Mononuclear cell (primary cell): ENCODE data around the gene PLEKHD1. TPM values are rescaled to one million over a fixed set of nuclear protein-coding genes. Genes with fewer than 3 reads are reported as not detected.

Source experiments
- H3K27me3 ChIP-seq: 2 replicates; pipeline ENCODE4 v1.6.0; 2011; ENCODE audit warnings: low read length, control low read depth; ENCODE audit not compliant: insufficient read depth
- H3K4me1 ChIP-seq: 2 replicates; pipeline ENCODE4 v1.5.1; 2011; ENCODE audit warnings: mild to moderate bottlenecking, low read length, control low read depth; ENCODE audit not compliant: insufficient read depth
- H3K4me3 ChIP-seq: 2 replicates; pipeline ENCODE4 v1.5.1; 2011; ENCODE audit warnings: mild to moderate bottlenecking, low read length, moderate library complexity
- H3K9me3 ChIP-seq: 2 replicates; pipeline ENCODE4 v1.5.1; 2011; ENCODE audit warnings: low read depth, mild to moderate bottlenecking, control low read depth, low read length
- total RNA-seq: library from RNA; depleted of rRNA; stranded (reverse); fragments of >200 nt; gene quantifications from one replicate; pipeline ENCODE4 v1.2.3, GENCODE V29; 2012

PLEKHD1 gene
- total RNA-seq, 1 donor = 0.31 TPM

DNA sequence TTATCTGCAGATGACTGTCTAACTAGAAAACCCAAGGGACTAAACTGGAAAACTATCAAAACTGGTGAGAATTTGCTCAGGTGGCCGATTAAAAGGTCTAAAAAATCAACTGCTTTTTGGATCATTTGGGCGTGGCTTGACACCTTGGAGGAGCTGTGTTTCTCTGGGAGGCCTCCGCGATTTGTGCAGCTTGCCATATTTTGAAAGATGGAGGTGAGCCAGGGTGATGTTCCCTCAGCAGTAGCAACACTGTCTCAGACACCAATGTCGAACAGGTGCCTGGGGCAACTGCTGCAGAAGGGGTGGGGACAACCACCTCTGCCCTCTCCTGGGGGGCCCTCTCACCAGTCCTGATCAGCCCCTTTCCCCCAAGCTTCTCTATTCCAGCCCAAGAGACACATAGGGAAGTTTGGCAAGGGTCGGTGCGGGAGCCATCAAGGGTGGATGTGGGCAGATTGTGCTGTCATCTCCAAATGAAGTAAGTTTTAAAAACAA, 86.4 kb downstream of the PLEKHD1 start:
- H3K4me1 ChIP-seq = peaks cover 28% of the 10 kb centered on the region
- H3K27me3 ChIP-seq = peaks cover 83% of the 10 kb centered on the region
- H3K9me3 ChIP-seq = no peaks in the 10 kb centered on the region

DNA sequence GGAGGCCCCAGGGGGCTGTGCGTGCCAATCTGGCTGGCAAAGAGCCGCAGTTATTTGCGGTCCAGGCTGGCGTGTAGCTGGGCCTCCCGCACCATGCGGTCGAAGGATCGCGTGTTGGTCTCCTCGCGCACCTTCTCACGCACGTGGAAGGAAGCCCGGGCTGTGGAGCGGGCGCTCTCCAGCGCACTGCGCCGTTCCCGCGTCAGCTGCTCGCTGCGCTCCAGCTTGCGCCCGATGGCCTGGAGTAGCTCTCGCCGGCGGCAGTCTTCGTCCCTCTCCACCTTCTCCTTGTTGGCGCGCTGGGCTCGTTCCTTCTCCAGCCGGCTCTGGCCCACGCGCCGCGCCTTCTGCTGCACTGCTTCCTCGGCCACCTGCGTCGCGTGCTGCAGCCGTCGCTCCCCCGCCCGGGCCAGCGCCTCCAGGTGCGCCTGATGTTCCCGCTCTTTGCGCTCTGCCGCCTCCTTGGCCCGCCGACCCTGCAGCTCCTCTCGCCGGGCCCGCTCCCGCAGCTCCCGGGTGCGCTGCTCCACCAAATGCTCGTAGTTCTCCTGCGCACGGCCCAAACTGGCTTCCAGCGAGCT, 87.0 kb downstream of the PLEKHD1 start:
- H3K4me1 ChIP-seq = peaks cover 28% of the 10 kb centered on the region
- no peaks in the 10 kb centered on the region for H3K9me3 ChIP-seq
- H3K27me3 ChIP-seq = peaks cover 88% of the 10 kb centered on the region
- H3K4me3 ChIP-seq = no peak overlapping the region

More for the DNA sequence above, 86.4 kb downstream of the PLEKHD1 start:
- H3K4me3 ChIP-seq = no peak overlapping the region

DNA sequence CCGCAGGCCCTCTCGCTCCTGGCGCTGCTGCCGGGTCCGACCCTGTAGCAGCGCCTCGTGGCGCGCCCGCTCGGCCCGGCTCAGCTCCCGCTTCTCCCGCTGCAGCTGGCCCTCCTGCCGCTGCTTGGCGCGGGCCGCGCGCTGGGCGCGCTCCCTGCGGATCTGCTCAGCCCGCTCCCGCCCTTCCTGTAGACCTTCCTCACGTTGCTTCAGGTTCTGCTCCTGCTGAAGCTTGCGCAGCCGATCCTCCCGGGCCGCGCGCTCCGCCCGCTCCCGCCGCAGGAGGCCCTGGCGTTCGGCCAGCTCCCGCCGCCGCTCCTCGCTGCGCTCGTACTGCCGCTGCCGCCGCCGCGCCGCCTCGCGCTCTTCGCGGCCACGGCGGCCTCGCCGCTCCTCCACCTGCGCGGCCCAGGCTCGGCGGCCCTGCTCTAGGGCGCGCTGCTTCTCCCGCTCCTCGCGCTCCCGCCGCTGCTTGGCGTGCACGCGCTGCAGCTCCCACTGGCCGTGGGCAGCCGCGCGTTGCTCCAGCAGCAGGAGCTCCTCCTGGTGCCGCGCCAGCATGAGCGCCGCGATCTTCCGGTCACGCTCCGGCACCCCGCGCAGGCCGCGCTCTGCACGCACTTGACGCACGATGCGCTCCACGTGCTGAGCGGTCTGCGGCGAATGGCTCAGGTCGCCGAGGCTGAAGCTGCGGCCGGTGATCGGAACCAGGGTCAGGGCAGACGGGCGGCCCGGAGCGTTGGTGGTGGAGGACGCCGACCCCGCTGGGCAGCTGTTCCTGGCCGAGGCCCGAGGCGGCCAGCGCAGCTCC, 87.7 kb downstream of the PLEKHD1 start:
- no peak overlapping the region for H3K4me3 ChIP-seq
- H3K27me3 ChIP-seq = peaks cover 88% of the 10 kb centered on the region
- H3K9me3 ChIP-seq = no peaks in the 10 kb centered on the region
- H3K4me1 ChIP-seq = peaks cover 28% of the 10 kb centered on the region

DNA sequence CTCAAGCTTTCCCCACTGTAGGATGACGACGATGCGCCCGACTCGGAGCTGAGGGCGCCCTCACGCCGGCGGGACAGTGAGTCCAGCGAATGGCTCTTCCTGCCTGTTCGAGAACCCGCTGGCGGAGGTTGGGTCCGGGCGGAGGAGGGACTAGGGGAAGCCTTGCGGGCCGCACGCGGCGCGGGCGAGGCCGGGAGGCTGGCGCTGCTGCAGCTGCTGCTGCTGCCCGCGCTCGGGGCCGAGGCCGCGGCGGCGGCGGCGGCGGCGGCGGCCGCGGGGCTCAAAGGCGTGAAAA, 88.3 kb downstream of the PLEKHD1 start:
- H3K4me3 ChIP-seq = no peak overlapping the region
- H3K4me1 ChIP-seq = peaks cover 28% of the 10 kb centered on the region
- H3K9me3 ChIP-seq = no peaks in the 10 kb centered on the region
- H3K27me3 ChIP-seq = peaks cover 83% of the 10 kb centered on the region

GRCh38 chr14:69573205-69573830, 88.8 kb downstream of the PLEKHD1 start:
- H3K4me1 ChIP-seq = peaks cover 28% of the 10 kb centered on the region
- no peak overlapping the region for H3K4me3 ChIP-seq
- H3K27me3 ChIP-seq = peaks cover 79% of the 10 kb centered on the region
- H3K9me3 ChIP-seq = no peaks in the 10 kb centered on the region

DNA sequence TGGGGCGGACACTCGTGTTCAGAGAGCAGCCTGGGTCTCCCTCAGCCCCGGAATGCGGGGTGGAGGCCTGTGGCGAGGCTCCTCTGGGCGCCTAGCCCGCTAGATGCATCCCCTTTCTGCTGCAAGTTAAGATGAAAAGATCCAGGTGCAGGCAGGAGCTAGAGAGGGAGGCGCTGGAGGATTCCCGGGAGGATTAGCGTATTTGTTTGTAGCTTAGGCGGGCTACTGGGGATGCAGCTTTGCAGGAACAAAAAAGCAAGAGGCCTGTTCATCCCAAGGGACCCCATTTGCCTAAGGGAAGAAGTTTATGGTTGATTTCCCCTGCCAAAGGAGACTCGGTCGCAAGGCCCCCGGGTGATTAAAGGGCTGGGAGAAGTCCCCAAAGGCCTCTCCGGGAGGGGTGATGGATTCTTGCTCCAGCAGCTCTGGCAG, 89.3 kb downstream of the PLEKHD1 start:
- Histone ChIP-seq H3K9me3 (no peaks in the 10 kb centered on the region), H3K4me3 (no peak overlapping the region), H3K4me1 (peaks cover 28% of the 10 kb centered on the region), H3K27me3 (peaks cover 75% of the 10 kb centered on the region)

- Histone ChIP-seq H3K27me3 (peaks cover 69% of the 10 kb centered on the region), H3K4me3 (peak within 1 kb of the TSS; percentile 12), H3K4me1 (peaks cover 28% of the 10 kb centered on the region), H3K9me3 (no peaks in the 10 kb centered on the region)
Measured at GRCh38 chr14:69574263-69574953, 89.9 kb downstream of the PLEKHD1 start, which contains the start of gene CCDC177. Gene CCDC177 (minus strand): TSS chr14:69574871. CDS start chr14:69573622, 1,249 bp downstream.

- Histone ChIP-seq H3K9me3 (no peaks in the 10 kb centered on the region), H3K4me3 (no peak overlapping the region), H3K27me3 (peaks cover 64% of the 10 kb centered on the region), H3K4me1 (peaks cover 28% of the 10 kb centered on the region)
Measured at GRCh38 chr14:69574954-69575295, 90.4 kb downstream of the PLEKHD1 start.

DNA sequence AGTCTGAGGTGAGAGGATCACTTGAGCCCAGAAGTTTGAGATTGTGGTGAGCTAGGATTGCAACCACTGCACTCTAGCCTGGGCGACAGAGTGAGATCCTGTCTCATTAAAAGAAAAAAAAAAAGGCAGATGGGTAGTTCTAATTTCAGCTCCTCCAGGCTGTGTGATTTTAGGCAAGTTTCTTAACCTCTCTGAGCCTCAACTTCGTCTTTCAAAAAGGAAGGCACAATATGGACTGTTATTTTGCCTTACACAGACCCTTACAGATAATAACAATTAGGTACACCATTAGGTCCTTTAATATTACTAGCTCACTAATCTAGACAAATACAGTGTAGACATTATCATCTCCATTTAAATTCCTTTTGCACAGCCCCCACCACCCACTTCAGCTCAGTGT, 94.9 kb downstream of the PLEKHD1 start:
- Histone ChIP-seq H3K9me3 (no peaks in the 10 kb centered on the region), H3K27me3 (peaks cover 24% of the 10 kb centered on the region), H3K4me3 (no peak overlapping the region), H3K4me1 (peaks cover 2% of the 10 kb centered on the region)

DNA sequence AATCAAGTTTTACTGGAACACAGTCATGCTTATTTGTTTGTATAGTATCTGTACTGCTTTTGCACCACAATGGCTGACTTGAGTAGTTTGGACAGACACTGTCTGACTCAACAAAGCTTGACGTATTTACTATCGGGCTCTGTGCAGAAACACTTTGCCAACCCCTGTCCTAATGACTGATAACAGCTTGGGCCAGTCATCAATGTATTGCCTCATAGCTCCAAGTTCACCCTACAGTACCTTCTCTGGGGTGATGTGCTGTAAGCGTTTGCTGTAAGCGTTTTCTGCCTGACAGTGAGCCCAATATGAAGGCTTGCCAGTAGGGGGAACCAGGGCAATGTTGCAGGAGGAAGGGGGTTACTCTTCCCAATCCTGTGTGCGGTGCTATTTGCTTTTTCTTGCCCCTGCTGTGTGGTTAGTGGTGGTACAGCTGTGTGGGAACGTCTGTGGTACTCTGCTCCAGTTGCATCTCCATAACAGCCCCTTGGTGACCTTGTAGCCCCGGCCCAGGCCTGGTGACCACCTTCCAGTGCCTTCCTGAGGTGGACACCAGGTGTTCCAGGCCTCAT, 95.6 kb downstream of the PLEKHD1 start:
- H3K27me3 ChIP-seq = peaks cover 18% of the 10 kb centered on the region
- H3K4me1 ChIP-seq = no peaks in the 10 kb centered on the region
- H3K9me3 ChIP-seq = no peaks in the 10 kb centered on the region
- H3K4me3 ChIP-seq = no peak overlapping the region

Other genes starting within 250 kb of the PLEKHD1 start
- gene GALNT16, start 224.6 kb upstream of the PLEKHD1 start, total RNA-seq = not detected
- 61.7 TPM for gene ERH, start 86.4 kb upstream of the PLEKHD1 start, total RNA-seq
- 37.2 TPM for gene SLC39A9, start 86.0 kb upstream of the PLEKHD1 start, total RNA-seq
- not detected for gene CCDC177, start 90.1 kb downstream of the PLEKHD1 start, total RNA-seq
- 63.2 TPM for gene SUSD6, start 126.9 kb downstream of the PLEKHD1 start, total RNA-seq